VCaP (cell line): ENCODE measurements around the gene HK2.

Experiments
- H3K27ac ChIP-seq: fragments of 450-650 bp; 2 replicates; pipeline ENCODE4 v1.5.1; 2017
- CTCF ChIP-seq: fragments of 450-650 bp; conservative IDR thresholded peaks from 2 replicates; pipeline ENCODE4 v1.5.1; 2017; ENCODE audit warnings: mild to moderate bottlenecking, moderate library complexity

The HK2 gene

DNA sequence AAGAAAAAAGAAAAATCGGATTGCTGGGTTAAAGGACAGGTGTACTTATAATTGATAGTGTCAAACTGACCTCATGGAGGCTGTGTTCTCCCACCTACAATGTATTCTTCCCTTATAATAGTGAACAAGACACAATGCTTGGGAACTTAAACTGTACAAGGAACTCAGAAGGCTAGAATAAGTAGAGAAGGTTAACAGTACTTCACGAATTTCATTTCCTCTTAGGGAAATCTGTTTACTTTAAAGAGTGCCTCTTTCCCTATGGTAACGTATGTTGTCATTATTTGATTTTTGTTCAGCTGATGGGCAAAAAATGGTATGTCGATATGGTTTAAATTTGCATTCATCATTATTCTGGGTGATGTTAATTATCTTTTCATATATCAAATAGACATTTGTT is 9.2 kb upstream of the HK2 start:
- H3K27ac ChIP-seq, result no peak overlapping the region
- no peak for TF ChIP-seq CTCF

DNA sequence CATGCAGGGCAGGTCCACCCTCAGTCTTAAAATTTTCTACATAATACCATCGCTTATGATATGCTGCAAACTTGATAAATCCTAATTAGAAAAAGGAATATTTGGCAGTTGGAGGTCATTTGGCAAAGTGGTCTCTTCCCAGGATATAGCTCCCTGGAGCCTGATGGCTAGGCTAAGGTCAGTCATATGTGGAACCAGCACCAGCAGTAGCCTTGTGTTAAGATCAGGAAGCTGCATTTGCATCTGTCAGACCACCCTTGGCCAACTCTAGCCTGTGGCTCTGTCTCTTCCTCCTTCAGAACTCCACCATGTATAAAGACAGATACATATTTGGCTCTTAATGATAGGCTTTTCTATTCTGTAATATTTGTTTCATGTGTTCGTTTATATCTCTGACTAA is 5.4 kb upstream of the HK2 start:
- no peak for TF ChIP-seq CTCF
- no peak overlapping the region for H3K27ac ChIP-seq

GRCh38 chr2:74831693-74832530 is 2.0 kb upstream of the HK2 start:
- no peak overlapping the region for H3K27ac ChIP-seq
- TF ChIP-seq CTCF, result no peak

GRCh38 chr2:74834234-74834791 is 386 bp downstream of the HK2 start:
- peak overlapping the region; percentile 58 for H3K27ac ChIP-seq

GRCh38 chr2:74834792-74835755 is 1.1 kb downstream of the HK2 start:
- peak overlapping the region; percentile 58 for H3K27ac ChIP-seq
- TF ChIP-seq CTCF, result no peak

GRCh38 chr2:74835831-74836674 is 2.1 kb downstream of the HK2 start:
- H3K27ac ChIP-seq, result peak overlapping the region; percentile 58; the same call in 1 of the 2 replicates
- TF ChIP-seq CTCF, result peak; percentile 79

- TF ChIP-seq CTCF, result peak; percentile 35
- H3K27ac ChIP-seq, result no peak overlapping the region
Observed at GRCh38 chr2:74836675-74837401, 2.9 kb downstream of the HK2 start.
